Measurements from ENCODE around the gene OLFM4. TPM values are rescaled to one million over a fixed set of nuclear protein-coding genes. Genes with fewer than 3 reads are reported as not detected.

Gene OLFM4
- total RNA-seq, 1 experiment from 2014 or later: not detected

GRCh38 chr13:53014495-53015443 is 13.8 kb upstream of the OLFM4 start:
- no peak for DNase-seq (ENCODE audit: low read depth)

GRCh38 chr13:53015971-53016370 is 12.6 kb upstream of the OLFM4 start:
- DNase-seq (ENCODE audit: low read depth): no peak

- DNase-seq (ENCODE audit: low read depth): no peak
Measured at GRCh38 chr13:53017433-53017970, 11.1 kb upstream of the OLFM4 start.

GRCh38 chr13:53018690-53019647 is 9.6 kb upstream of the OLFM4 start:
- DNase-seq (ENCODE audit: low read depth): no peak

GRCh38 chr13:53020764-53021335 is 7.8 kb upstream of the OLFM4 start:
- no peak for DNase-seq (ENCODE audit: low read depth)

GRCh38 chr13:53023246-53023645 is 5.4 kb upstream of the OLFM4 start:
- DNase-seq (ENCODE audit: low read depth): no peak

GRCh38 chr13:53028063-53028462 is 550 bp upstream of the OLFM4 start:
- no peak for DNase-seq (ENCODE audit: low read depth)

GRCh38 chr13:53032849-53033248 is 4.2 kb downstream of the OLFM4 start:
- DNase-seq (ENCODE audit: low read depth): no peak

GRCh38 chr13:53038993-53039392 is 10.4 kb downstream of the OLFM4 start:
- DNase-seq (ENCODE audit: low read depth): no peak

- no peak for DNase-seq (ENCODE audit: low read depth)
Measured at GRCh38 chr13:53041968-53042516, 13.4 kb downstream of the OLFM4 start.

- DNase-seq (ENCODE audit: low read depth): no peak
Measured at GRCh38 chr13:53042877-53043276, 14.3 kb downstream of the OLFM4 start.

- DNase-seq (ENCODE audit: low read depth): no peak
Measured at GRCh38 chr13:53043398-53043797, 14.8 kb downstream of the OLFM4 start.

- DNase-seq (ENCODE audit: low read depth): no peak
Measured at GRCh38 chr13:53045189-53045588, 16.6 kb downstream of the OLFM4 start.

GRCh38 chr13:53048880-53049279 is 20.3 kb downstream of the OLFM4 start:
- no peak for DNase-seq (ENCODE audit: low read depth)

- no peak for DNase-seq (ENCODE audit: low read depth)
Measured at GRCh38 chr13:53050151-53050550, 21.5 kb downstream of the OLFM4 start.

GRCh38 chr13:53052675-53053074 is 24.1 kb downstream of the OLFM4 start:
- no peak for DNase-seq (ENCODE audit: low read depth)

GRCh38 chr13:53054569-53054968 is 26.0 kb downstream of the OLFM4 start:
- DNase-seq (ENCODE audit: low read depth): no peak

- DNase-seq (ENCODE audit: low read depth): no peak
Measured at GRCh38 chr13:53058065-53058679, 29.6 kb downstream of the OLFM4 start.

- DNase-seq (ENCODE audit: low read depth): no peak
Measured at GRCh38 chr13:53060840-53061490, 32.4 kb downstream of the OLFM4 start.

- DNase-seq (ENCODE audit: low read depth): no peak
Measured at GRCh38 chr13:53064731-53065130, 36.1 kb downstream of the OLFM4 start.

Data from RPMI7951 (cell line).